HG03280 (cell line): ENCODE data around the gene CCDC175.

Experiments
- ATAC-seq: cut with Tn5 transposase; IDR thresholded peaks from one replicate; pipeline ENCODE4 v1.9.1; 2021; ENCODE audit warnings: mild to moderate bottlenecking, moderate library complexity; ENCODE audit not compliant: unreplicated experiment

The CCDC175 gene

GRCh38 chr14:59576332-59577294, at the start of gene CCDC175:
Gene CCDC175, minus strand, starts transcription at chr14:59576812. Its CDS starts 37 bp downstream, at chr14:59576775.
- ATAC-seq: peak; percentile 99

- ATAC-seq: no peak
These were observed 46.0 kb upstream of the CCDC175 start for GRCh38 chr14:59622631-59623030.

- ATAC-seq: no peak
These were observed 42.4 kb upstream of the CCDC175 start for GRCh38 chr14:59619061-59619460.

GRCh38 chr14:59601056-59601455, 24.4 kb upstream of the CCDC175 start:
- ATAC-seq: no peak

- ATAC-seq: no peak
These were observed 23.8 kb upstream of the CCDC175 start for GRCh38 chr14:59600211-59600945.

- ATAC-seq: no peak
These were observed 18.5 kb upstream of the CCDC175 start for GRCh38 chr14:59595071-59595470.

- no peak for ATAC-seq
These were observed 15.2 kb upstream of the CCDC175 start for GRCh38 chr14:59591641-59592370.

- no peak for ATAC-seq
These were observed 11.5 kb upstream of the CCDC175 start for GRCh38 chr14:59588101-59588500.

GRCh38 chr14:59585891-59586554, 9.4 kb upstream of the CCDC175 start:
- ATAC-seq: no peak

- ATAC-seq: no peak
These were observed 7.1 kb upstream of the CCDC175 start for GRCh38 chr14:59583755-59584154.

- ATAC-seq: no peak
These were observed 6.4 kb upstream of the CCDC175 start for GRCh38 chr14:59582845-59583509.

GRCh38 chr14:59582161-59582560, 5.5 kb upstream of the CCDC175 start:
- ATAC-seq: no peak

GRCh38 chr14:59580911-59581310, 4.3 kb upstream of the CCDC175 start:
- no peak for ATAC-seq

- ATAC-seq: no peak
These were observed 6.5 kb downstream of the CCDC175 start for GRCh38 chr14:59570122-59570521.

GRCh38 chr14:59566725-59567124, 9.9 kb downstream of the CCDC175 start:
- ATAC-seq: no peak

GRCh38 chr14:59566296-59566695, 10.3 kb downstream of the CCDC175 start:
- ATAC-seq: no peak

- no peak for ATAC-seq
These were observed 11.5 kb downstream of the CCDC175 start for GRCh38 chr14:59565087-59565486.

- ATAC-seq: no peak
These were observed 12.2 kb downstream of the CCDC175 start for GRCh38 chr14:59564366-59564765.

GRCh38 chr14:59547310-59547709, 29.3 kb downstream of the CCDC175 start:
- no peak for ATAC-seq

GRCh38 chr14:59543873-59544272, 32.7 kb downstream of the CCDC175 start:
- ATAC-seq: no peak
